ENCODE data around the gene UBL5. TPM values are rescaled to one million over a fixed set of nuclear protein-coding genes. Genes with fewer than 3 reads are reported as not detected.
A peak's percentile ranks its signal among the peaks of the same experiment; 100 is the strongest.

The UBL5 gene
- total and polyA plus RNA-seq, 10 of the 15 experiments (the other 5 are each of a cell fraction or from before 2014, with no cell fraction given), result 297 to 897 (median 711) TPM

DNA sequence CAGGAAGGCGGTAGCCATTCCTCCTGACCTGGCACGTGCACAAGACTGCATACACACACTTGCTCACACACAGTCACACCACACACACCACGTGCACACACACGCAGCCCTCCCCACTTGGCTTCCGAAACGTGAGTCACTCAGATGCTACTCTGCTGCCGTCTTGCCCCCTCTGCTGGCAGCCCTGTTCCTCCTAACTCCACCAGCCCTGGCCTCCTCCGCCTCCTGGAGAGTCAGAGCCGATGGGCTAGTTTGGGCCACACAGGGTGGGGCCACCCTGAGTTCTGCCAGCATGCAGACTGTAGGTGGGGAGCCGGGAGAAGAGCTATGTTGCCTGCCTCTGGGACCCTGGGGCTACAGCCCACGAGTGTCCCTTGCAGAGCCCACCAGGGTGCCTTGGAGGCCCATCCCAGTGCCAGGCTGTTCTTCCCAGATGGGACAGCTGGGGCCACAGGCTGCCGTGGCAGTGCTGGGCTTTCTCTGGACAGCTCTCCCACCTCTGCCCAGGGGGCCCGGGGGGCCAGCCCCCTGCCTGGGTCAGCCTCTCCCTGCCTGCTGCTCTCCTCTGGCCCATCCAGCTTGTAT is 19.5 kb downstream of the UBL5 start:
- intact Hi-C loops (cut with micrococcal nuclease; ENCODE audit: unreplicated experiment), result no loop called here
- H3K4me1 ChIP-seq (ENCODE audit: control insufficient read depth, insufficient read depth, low read length), result no peaks in the 10 kb centered on the region
- H3K27me3 ChIP-seq (replicated peaks in 1 of 2; ENCODE audit: control insufficient read depth in 2 of 2, insufficient read depth in 2 of 2, low read length in 1 of 2), result no peaks in the 10 kb centered on the region
- RAD21 ChIA-PET (ENCODE audit: unreplicated experiment), result no interaction called here
- no peak overlapping the region for H3K4me2 ChIP-seq (ENCODE audit: control insufficient read depth, insufficient read depth)
- H3K4me3 ChIP-seq, result no peak overlapping the region
- in situ Hi-C loops (cut with MboI), result no loop called here
- SMC1A ChIA-PET (ENCODE audit: uncharacterized antibody, unreplicated experiment), result no interaction called here
- no peaks in the 10 kb centered on the region for H4K20me1 ChIP-seq (ENCODE audit: control insufficient read depth, insufficient read depth)
- DNase-seq (ENCODE audit: low read depth, low spot score), result no peak
- peak; percentile 45; the same call in 1 of the 3 replicates for ATAC-seq
- 54% methylated on average over 13 of the region's 13 CpGs for WGBS (ENCODE audit: insufficient coverage, insufficient replicate concordance, low lambda C conversion rate, missing lambda C conversion rate)
- CTCF ChIA-PET, result interaction anchor here (0.8 kb wide), 1 partner anchor 10 kb away, joined by 3 read pairs; no protein-coding TSS in a partner anchor
- no peaks in the 10 kb centered on the region; the same call in 2 of the 3 replicates for H3K9me3 ChIP-seq (replicated peaks; ENCODE audit: control insufficient read depth, insufficient read depth, low read length)
- no peak for FAIRE-seq
- no peak overlapping the region for H3K9ac ChIP-seq (ENCODE audit: control insufficient read depth, insufficient read depth, low read length)
- no TSS peak for BruUV-seq (replicated peaks)
- H3K79me2 ChIP-seq (ENCODE audit: control insufficient read depth, insufficient read depth, low read length), result no peaks in the 10 kb centered on the region
- peak; percentile 18; the same call in 1 of the 2 replicates for TF ChIP-seq POLR2A (IDR thresholded peaks at IDR 0.05; ENCODE audit: low read depth, low read length)
- TF ChIP-seq, protein P1, sequence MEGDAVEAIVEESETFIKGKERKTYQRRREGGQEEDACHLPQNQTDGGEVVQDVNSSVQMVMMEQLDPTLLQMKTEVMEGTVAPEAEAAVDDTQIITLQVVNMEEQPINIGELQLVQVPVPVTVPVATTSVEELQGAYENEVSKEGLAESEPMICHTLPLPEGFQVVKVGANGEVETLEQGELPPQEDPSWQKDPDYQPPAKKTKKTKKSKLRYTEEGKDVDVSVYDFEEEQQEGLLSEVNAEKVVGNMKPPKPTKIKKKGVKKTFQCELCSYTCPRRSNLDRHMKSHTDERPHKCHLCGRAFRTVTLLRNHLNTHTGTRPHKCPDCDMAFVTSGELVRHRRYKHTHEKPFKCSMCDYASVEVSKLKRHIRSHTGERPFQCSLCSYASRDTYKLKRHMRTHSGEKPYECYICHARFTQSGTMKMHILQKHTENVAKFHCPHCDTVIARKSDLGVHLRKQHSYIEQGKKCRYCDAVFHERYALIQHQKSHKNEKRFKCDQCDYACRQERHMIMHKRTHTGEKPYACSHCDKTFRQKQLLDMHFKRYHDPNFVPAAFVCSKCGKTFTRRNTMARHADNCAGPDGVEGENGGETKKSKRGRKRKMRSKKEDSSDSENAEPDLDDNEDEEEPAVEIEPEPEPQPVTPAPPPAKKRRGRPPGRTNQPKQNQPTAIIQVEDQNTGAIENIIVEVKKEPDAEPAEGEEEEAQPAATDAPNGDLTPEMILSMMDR (IDR thresholded peaks at IDR 0.05 in 2 of 3, conservative IDR thresholded peaks at IDR 0.05 in 1 of 3; ENCODE audit: control insufficient read depth in 2 of 3, extremely low read depth in 1 of 3, insufficient read depth in 1 of 3, low read depth in 3 of 3, low read length in 3 of 3), result peak; percentile 9 to 31 (median 25); a peak in 2 of 6 replicates
- TF ChIP-seq, protein P2, sequence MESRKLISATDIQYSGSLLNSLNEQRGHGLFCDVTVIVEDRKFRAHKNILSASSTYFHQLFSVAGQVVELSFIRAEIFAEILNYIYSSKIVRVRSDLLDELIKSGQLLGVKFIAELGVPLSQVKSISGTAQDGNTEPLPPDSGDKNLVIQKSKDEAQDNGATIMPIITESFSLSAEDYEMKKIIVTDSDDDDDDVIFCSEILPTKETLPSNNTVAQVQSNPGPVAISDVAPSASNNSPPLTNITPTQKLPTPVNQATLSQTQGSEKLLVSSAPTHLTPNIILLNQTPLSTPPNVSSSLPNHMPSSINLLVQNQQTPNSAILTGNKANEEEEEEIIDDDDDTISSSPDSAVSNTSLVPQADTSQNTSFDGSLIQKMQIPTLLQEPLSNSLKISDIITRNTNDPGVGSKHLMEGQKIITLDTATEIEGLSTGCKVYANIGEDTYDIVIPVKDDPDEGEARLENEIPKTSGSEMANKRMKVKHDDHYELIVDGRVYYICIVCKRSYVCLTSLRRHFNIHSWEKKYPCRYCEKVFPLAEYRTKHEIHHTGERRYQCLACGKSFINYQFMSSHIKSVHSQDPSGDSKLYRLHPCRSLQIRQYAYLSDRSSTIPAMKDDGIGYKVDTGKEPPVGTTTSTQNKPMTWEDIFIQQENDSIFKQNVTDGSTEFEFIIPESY (IDR thresholded peaks at IDR 0.05), result no peak
- TF ChIP-seq, protein P3, sequence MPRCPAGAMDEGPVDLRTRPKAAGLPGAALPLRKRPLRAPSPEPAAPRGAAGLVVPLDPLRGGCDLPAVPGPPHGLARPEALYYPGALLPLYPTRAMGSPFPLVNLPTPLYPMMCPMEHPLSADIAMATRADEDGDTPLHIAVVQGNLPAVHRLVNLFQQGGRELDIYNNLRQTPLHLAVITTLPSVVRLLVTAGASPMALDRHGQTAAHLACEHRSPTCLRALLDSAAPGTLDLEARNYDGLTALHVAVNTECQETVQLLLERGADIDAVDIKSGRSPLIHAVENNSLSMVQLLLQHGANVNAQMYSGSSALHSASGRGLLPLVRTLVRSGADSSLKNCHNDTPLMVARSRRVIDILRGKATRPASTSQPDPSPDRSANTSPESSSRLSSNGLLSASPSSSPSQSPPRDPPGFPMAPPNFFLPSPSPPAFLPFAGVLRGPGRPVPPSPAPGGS (IDR thresholded peaks at IDR 0.05; ENCODE audit: borderline replicate concordance, insufficient read depth, low read depth, low read length, poor library complexity, severe bottlenecking), result peak; percentile 77
- H3K27ac ChIP-seq (ENCODE audit: control insufficient read depth, insufficient read depth), result no peak overlapping the region
- H2AFZ ChIP-seq (ENCODE audit: control insufficient read depth, low read depth, low read length), result no peak overlapping the region
- POLR2A ChIA-PET, result no interaction called here
- H3K36me3 ChIP-seq (ENCODE audit: control insufficient read depth in 2 of 2, insufficient read depth in 2 of 2, low read length in 1 of 2), result peaks cover 16 to 22% of the 10 kb centered on the region in 2 experiments; a peak in 3 of 4 replicates

All from GM12878 (cell line).